ENCODE measurements around the gene LRRIQ4. TPM values are rescaled to one million over a fixed set of nuclear protein-coding genes. Genes with fewer than 3 reads are reported as not detected.

The LRRIQ4 gene
- total RNA-seq, 1 experiment from 2014 or later = not detected

- Histone ChIP-seq H3K4me1 (ENCODE audit: control insufficient read depth, insufficient read depth, low read length) (no peaks in the 10 kb centered on the region), H3K9me3 (ENCODE audit: control insufficient read depth, insufficient read depth, low read depth, low read length) (no peaks in the 10 kb centered on the region), H3K27me3 (ENCODE audit: control insufficient read depth, insufficient read depth, low read length) (no peaks in the 10 kb centered on the region), H3K36me3 (ENCODE audit: control insufficient read depth, insufficient read depth, low read length) (peaks cover 29% of the 10 kb centered on the region), H3K4me3 (ENCODE audit: low read depth in 2 of 2, low read length in 2 of 2) (no peak overlapping the region), H3K27ac (ENCODE audit: low read length) (no peak overlapping the region)
- DNase-seq (ENCODE audit: low read depth, low spot score) (no peak), ATAC-seq (no peak; the same call in 1 of the 2 replicates)
- intact Hi-C loops (cut with micrococcal nuclease; ENCODE audit: unreplicated experiment) (no loop called here), in situ Hi-C loops (cut with HindIII; ENCODE audit: low pct_unique_long_range_greater_than_20kb, low sequenced_read_pairs) (no loop called here)
- TF ChIP-seq POLR2AphosphoS5 (IDR thresholded peaks at IDR 0.05; ENCODE audit: low read depth, low read length) (peak; percentile 20; the same call in 1 of the 2 replicates), SIN3A (IDR thresholded peaks at IDR 0.05; ENCODE audit: borderline replicate concordance, insufficient read depth, low read depth, low read length) (no peak), REST (IDR thresholded peaks at IDR 0.05; ENCODE audit: insufficient read depth in 1 of 2, low read depth in 2 of 2, low read length in 1 of 2) (no peak), TCF7L2 (IDR thresholded peaks at IDR 0.05; ENCODE audit: low read depth, low read length) (no peak)
- TF ChIP-seq, protein P1, sequence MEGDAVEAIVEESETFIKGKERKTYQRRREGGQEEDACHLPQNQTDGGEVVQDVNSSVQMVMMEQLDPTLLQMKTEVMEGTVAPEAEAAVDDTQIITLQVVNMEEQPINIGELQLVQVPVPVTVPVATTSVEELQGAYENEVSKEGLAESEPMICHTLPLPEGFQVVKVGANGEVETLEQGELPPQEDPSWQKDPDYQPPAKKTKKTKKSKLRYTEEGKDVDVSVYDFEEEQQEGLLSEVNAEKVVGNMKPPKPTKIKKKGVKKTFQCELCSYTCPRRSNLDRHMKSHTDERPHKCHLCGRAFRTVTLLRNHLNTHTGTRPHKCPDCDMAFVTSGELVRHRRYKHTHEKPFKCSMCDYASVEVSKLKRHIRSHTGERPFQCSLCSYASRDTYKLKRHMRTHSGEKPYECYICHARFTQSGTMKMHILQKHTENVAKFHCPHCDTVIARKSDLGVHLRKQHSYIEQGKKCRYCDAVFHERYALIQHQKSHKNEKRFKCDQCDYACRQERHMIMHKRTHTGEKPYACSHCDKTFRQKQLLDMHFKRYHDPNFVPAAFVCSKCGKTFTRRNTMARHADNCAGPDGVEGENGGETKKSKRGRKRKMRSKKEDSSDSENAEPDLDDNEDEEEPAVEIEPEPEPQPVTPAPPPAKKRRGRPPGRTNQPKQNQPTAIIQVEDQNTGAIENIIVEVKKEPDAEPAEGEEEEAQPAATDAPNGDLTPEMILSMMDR (IDR thresholded peaks at IDR 0.05) = no peak
- ChIA-PET POLR2A (no interaction called here), CTCF (no interaction called here)
- no TSS peak for BruUV-seq (replicated peaks)
Measured at GRCh38 chr3:169790687-169791429, 21.8 kb upstream of the LRRIQ4 start.

DNA sequence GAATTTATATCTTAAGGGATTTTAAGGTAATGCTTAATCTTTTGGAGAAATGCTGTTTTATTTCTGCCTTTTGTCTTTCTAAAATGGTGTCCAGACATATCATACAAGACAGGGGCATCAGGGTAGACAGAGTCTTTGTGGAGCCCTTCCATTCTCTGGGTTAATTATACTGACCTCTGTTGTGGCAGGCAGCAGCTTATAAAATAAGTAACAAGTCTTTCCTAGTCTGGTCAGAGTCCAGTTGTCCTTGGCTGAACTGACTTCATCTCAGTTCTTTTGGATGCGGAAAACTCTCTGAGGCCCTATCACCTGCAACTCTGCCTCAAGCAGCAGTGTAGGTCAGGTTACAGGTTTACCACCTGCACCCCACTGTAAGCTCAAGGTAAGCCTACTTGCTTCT, 20.3 kb upstream of the LRRIQ4 start:
- POLR2A ChIA-PET = no interaction called here
- Histone ChIP-seq H3K9me3 (ENCODE audit: control insufficient read depth, insufficient read depth, low read depth, low read length) (no peaks in the 10 kb centered on the region), H3K4me3 (ENCODE audit: low read depth in 2 of 2, low read length in 2 of 2) (no peak overlapping the region), H3K27me3 (ENCODE audit: control insufficient read depth, insufficient read depth, low read length) (no peaks in the 10 kb centered on the region), H3K27ac (ENCODE audit: low read length) (no peak overlapping the region), H3K36me3 (ENCODE audit: control insufficient read depth, insufficient read depth, low read length) (peaks cover 16% of the 10 kb centered on the region), H3K4me1 (ENCODE audit: control insufficient read depth, insufficient read depth, low read length) (no peaks in the 10 kb centered on the region)
- in situ Hi-C loops (cut with HindIII; ENCODE audit: low pct_unique_long_range_greater_than_20kb, low sequenced_read_pairs) = no loop called here
- CTCF ChIA-PET = no interaction called here
- ATAC-seq (no peak), DNase-seq (ENCODE audit: low read depth, low spot score) (no peak)
- TF ChIP-seq, protein P1 (IDR thresholded peaks at IDR 0.05) = no peak
- TF ChIP-seq SIN3A (IDR thresholded peaks at IDR 0.05; ENCODE audit: borderline replicate concordance, insufficient read depth, low read depth, low read length) (no peak), POLR2AphosphoS5 (IDR thresholded peaks at IDR 0.05; ENCODE audit: low read depth, low read length) (no peak), TCF7L2 (IDR thresholded peaks at IDR 0.05; ENCODE audit: low read depth, low read length) (no peak), REST (IDR thresholded peaks at IDR 0.05; ENCODE audit: insufficient read depth in 1 of 2, low read depth in 2 of 2, low read length in 1 of 2) (no peak)
- intact Hi-C loops (cut with micrococcal nuclease; ENCODE audit: unreplicated experiment) = no loop called here
- BruUV-seq (replicated peaks) = no TSS peak
